ENCODE measurements around the gene TRIO.

DNA sequence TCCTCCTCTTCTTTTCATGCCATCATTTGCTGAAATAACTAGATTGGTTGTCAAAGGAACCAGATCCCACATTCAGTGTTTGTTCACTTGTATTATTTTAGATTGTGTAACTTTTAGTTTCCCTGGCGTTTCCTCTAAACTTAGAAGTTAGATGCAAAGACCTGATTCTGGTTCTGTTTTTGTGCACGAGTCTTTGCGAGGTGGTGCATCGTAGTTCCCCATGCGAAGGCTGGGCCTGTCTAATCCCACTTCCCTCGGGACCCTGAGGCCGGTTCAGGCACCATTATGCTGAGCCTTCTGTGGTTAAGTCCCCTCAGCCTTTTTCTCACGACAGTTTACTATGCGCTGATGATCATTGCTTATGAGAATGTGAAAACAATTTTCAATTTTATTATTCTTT, 219.3 kb downstream of the TRIO start:
- TF ChIP-seq CTCF (IDR thresholded peaks at IDR 0.05; ENCODE audit: low read depth, low read length, poor library complexity, severe bottlenecking) = no peak
- no peak for TF ChIP-seq EZH2phosphoT487 (IDR thresholded peaks at IDR 0.05; ENCODE audit: borderline replicate concordance, low read length)
